ENCODE results near the gene STXBP6. TPM values are rescaled to one million over a fixed set of nuclear protein-coding genes. Genes with fewer than 3 reads are reported as not detected.

STXBP6 gene
- total and polyA plus RNA-seq, 2 of the 13 experiments (the other 11 are each of a cell fraction or from before 2014, with no cell fraction given): 35.3 to 42.8 TPM

DNA sequence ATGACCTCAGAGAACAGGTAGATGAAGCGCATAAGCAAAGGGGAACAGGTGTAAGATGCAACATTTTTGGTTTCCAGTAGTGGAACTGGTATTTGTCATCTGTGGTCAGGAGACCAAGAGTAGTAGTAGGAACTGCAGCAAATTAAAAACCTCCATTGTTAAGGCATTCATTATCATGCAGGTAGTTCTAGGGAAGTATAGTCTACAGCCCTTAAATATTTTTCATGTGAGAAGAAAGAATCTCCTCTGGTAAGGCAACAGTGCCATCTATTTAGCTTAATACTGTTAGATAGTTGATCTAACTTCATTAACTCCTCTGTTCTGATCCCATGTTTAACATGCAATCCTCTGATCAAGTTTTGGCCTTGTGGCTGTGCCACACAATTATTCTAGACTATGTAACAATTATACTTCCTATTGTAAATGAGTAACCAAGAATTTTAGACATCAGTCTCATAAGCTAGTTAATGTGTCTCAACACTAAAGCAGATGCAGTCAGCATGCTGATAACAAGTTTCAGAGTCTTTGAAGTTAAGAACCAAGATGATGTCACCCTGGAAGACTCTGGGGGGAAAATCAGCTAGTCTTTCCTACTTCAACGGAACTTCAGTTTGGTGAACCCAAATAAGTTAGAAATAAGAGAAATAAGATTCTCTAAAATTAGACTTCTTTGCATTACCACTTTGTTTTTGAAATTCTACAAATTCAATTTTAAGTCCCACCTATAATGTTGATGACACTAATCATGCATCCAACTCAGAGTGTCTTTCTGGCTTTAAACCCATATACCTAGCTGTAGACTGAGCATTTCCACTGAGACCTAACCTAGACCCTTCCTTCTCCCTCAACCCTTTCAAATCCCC lies 70.9 kb downstream of the STXBP6 start (continued):
- TF ChIP-seq KAT8 (CRISPR knock-in tag; IDR thresholded peaks at IDR 0.05): peak; percentile 23; the same call in 1 of the 2 replicates
- TF ChIP-seq CEBPG (CRISPR knock-in tag; IDR thresholded peaks at IDR 0.05): peak; percentile 64
- TF ChIP-seq, protein P1, sequence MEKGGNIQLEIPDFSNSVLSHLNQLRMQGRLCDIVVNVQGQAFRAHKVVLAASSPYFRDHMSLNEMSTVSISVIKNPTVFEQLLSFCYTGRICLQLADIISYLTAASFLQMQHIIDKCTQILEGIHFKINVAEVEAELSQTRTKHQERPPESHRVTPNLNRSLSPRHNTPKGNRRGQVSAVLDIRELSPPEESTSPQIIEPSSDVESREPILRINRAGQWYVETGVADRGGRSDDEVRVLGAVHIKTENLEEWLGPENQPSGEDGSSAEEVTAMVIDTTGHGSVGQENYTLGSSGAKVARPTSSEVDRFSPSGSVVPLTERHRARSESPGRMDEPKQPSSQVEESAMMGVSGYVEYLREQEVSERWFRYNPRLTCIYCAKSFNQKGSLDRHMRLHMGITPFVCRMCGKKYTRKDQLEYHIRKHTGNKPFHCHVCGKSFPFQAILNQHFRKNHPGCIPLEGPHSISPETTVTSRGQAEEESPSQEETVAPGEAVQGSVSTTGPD (CRISPR knock-in tag; IDR thresholded peaks at IDR 0.05): no peak
- no peak for TF ChIP-seq PAF1 (CRISPR knock-in tag; IDR thresholded peaks at IDR 0.05)
- TF ChIP-seq REXO4 (CRISPR knock-in tag; IDR thresholded peaks at IDR 0.05; ENCODE audit: borderline replicate concordance): no peak
- TF ChIP-seq TIGD3 (CRISPR knock-in tag; IDR thresholded peaks at IDR 0.05; ENCODE audit: borderline replicate concordance): no peak
- no peak for TF ChIP-seq NR0B2 (CRISPR knock-in tag; IDR thresholded peaks at IDR 0.05)
- TF ChIP-seq ZMYM3 (CRISPR knock-in tag; IDR thresholded peaks at IDR 0.05): no peak
- no peak for TF ChIP-seq HIC2 (CRISPR knock-in tag; IDR thresholded peaks at IDR 0.05; ENCODE audit: low read depth)
- no peak for TF ChIP-seq CREB1 (IDR thresholded peaks at IDR 0.05)
- no peak for TF ChIP-seq CREB1 (CRISPR knock-in tag; IDR thresholded peaks at IDR 0.05)
- TF ChIP-seq, protein P2, sequence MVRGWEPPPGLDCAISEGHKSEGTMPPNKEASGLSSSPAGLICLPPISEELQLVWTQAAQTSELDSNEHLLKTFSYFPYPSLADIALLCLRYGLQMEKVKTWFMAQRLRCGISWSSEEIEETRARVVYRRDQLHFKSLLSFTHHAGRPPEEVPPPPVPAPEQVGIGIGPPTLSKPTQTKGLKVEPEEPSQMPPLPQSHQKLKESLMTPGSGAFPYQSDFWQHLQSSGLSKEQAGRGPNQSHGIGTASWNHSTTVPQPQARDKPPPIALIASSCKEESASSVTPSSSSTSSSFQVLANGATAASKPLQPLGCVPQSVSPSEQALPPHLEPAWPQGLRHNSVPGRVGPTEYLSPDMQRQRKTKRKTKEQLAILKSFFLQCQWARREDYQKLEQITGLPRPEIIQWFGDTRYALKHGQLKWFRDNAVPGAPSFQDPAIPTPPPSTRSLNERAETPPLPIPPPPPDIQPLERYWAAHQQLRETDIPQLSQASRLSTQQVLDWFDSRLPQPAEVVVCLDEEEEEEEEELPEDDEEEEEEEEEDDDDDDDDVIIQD (CRISPR knock-in tag; IDR thresholded peaks at IDR 0.05; ENCODE audit: low read depth): peak; percentile 90; the same call in 1 of the 2 replicates
- no peak for TF ChIP-seq ZNF251 (CRISPR knock-in tag; IDR thresholded peaks at IDR 0.05)
- TF ChIP-seq MED13 (CRISPR knock-in tag; IDR thresholded peaks at IDR 0.05): no peak
- peak; percentile 42; the same call in 1 of the 2 replicates for TF ChIP-seq ZNF646 (CRISPR knock-in tag; IDR thresholded peaks at IDR 0.05)

Measured in HepG2 (cell line).